GM19372 (cell line): Measurements from ENCODE around the gene TM9SF2.

Experiments
- ATAC-seq: cut with Tn5 transposase; IDR thresholded peaks from one replicate; pipeline ENCODE4 v1.9.1; 2021; ENCODE audit warnings: mild to moderate bottlenecking, low read depth, moderate library complexity; ENCODE audit not compliant: unreplicated experiment

Gene TM9SF2

GRCh38 chr13:99495466-99496183 lies 5.6 kb upstream of the TM9SF2 start:
- no peak for ATAC-seq

DNA sequence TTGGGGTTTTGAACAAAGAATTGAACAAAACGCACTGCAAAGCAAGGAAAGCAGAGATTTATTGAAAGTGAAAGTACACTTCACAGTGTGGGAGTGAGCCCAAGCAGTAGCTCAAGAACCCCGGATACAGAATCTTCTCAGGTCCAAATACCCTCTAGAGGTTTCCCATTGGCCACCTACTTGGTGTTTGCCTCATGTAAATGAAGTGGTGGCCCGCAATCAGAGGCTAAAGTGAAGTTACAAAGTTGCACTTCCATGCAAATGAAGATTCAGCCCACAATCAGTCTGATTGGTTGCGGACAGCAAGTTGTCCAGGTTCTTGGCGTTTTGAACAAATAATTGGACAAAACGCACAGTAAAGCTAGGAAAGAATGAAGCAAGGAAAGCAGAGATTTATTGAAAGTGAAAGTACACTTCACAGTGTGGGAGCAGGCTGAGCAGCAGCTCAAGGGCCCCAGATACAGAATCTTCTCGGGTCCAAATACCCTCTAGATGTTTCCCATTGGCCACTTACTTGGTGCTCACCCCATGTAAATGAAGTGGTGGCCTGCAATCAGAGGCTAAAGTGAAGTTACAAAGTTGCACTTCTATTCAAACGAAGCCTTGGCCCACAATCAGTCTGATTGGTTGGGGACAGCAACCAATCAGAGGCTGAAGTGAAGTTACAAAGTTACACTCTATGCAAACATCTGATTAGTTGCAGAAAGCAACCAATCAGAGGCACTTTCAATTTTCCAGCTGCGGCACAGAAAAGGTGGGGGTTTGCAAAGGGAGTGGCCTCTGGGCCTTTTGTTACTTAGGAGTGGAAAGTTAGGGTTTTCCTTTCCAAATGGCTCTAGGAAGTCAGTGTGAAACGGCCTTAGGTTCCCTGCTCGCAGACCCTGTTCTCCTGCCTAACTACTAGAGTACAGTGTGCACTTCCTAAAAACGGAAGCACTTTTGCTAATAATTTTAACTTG lies 4.8 kb upstream of the TM9SF2 start:
- ATAC-seq, result peak; percentile 33

GRCh38 chr13:99498171-99499161 lies 2.8 kb upstream of the TM9SF2 start:
- peak; percentile 51 for ATAC-seq

GRCh38 chr13:99500839-99501183 lies 461 bp upstream of the TM9SF2 start:
- peak; percentile 12 for ATAC-seq

GRCh38 chr13:99501848-99502301 lies 603 bp downstream of the TM9SF2 start:
- no peak for ATAC-seq

GRCh38 chr13:99505814-99506269 lies 4.6 kb downstream of the TM9SF2 start:
- ATAC-seq, result no peak

GRCh38 chr13:99506634-99507033 lies 5.4 kb downstream of the TM9SF2 start:
- ATAC-seq, result peak; percentile 79

GRCh38 chr13:99507054-99507453 lies 5.8 kb downstream of the TM9SF2 start:
- no peak for ATAC-seq

- no peak for ATAC-seq
These were observed 6.3 kb downstream of the TM9SF2 start for GRCh38 chr13:99507551-99507950.

DNA sequence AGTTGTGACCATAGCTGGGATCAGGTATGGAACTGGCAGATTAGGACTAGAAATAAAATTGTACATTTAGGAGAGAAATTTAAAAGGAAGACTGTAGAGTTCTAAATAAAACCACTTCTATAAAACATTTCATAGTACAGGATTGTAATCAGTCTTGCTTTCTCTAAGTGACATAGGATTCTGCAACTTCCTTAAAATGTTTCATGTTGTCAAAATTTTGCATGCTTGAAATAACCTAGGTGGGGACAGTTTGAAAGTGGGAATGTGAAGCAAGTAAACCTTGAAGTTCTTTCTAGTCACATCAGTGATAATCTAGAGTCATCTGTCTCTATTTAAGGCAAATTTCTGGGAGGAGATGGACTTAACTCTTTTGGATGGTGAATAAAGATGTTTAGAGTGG lies 6.7 kb downstream of the TM9SF2 start:
- no peak for ATAC-seq

GRCh38 chr13:99509479-99509878 lies 8.2 kb downstream of the TM9SF2 start:
- no peak for ATAC-seq

- no peak for ATAC-seq
These were observed 13.5 kb downstream of the TM9SF2 start for GRCh38 chr13:99514801-99515200.

GRCh38 chr13:99516153-99516929 lies 15.1 kb downstream of the TM9SF2 start:
- ATAC-seq, result no peak

DNA sequence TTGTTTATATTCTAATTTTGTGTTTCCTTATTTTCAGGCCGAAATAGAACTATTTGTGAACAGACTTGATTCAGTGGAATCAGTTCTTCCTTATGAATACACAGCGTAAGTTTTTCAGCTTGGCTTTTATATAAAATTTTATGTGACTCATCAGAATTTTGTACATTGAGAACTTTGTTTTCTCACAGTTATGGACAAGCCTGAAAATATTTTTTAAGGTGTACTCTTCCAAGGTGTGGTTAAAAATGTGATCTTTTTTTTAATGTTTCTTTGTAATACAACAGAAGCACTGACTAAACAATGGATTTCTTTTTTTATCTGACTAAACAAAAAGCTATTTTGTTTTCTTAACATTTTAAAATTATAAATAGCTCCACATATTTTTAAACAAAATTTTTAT lies 16.3 kb downstream of the TM9SF2 start:
- ATAC-seq, result no peak

DNA sequence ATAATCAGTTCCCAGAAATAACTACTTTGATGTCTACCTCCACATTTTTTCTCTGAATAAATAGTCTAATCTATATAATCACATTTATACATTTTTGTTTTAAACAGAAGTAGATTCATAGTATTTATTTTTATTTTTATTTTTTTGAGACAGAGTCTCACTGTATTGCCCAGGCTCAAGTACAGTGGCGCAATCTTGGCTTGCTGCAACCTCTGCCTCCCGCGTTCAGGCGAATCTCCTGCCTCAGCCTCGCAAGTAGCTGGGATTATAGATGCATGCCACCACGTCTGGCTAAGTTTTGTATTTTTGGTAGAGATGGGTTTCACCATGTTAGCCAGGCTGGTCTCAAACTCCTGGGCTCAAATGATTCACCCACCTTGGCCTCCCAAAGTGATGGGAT lies 16.7 kb downstream of the TM9SF2 start:
- ATAC-seq, result no peak

DNA sequence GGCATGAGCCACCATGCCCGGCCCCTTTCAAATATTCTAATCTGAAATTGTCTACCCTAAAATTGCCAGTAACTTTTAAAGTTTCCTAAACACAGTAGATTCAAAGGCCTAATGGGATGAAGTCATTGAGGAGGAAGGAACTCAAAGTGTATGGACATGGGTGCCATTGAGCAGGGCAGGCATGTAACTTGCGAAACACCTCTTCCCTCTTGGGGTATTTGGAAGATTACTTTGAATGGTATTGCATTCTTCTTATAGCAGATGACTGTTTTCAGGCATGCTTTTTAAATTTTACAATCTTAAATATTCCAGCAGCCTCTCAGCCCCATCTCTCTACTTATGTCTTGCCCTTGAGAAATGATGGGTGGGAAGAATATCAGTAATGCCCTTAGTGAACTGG lies 21.0 kb downstream of the TM9SF2 start:
- ATAC-seq, result no peak

GRCh38 chr13:99523838-99524237 lies 22.6 kb downstream of the TM9SF2 start:
- no peak for ATAC-seq

- ATAC-seq, result no peak
These were observed 24.7 kb downstream of the TM9SF2 start for GRCh38 chr13:99525967-99526366.

- ATAC-seq, result no peak
These were observed 25.3 kb downstream of the TM9SF2 start for GRCh38 chr13:99526549-99526948.

- no peak for ATAC-seq
These were observed 26.0 kb downstream of the TM9SF2 start for GRCh38 chr13:99527301-99527700.
